ENCODE data around the gene CNP.

Gene CNP

GRCh38 chr17:41967141-41967920 is 736 bp downstream of the CNP start:
- no peak for DNase-seq (ENCODE audit: low spot score)
- H3K27ac ChIP-seq = peak overlapping the region; percentile 89
- CTCF ChIA-PET = no interaction called here
- POLR2A ChIA-PET (ENCODE audit: low non-redundant PET) = interaction anchor here (0.6 to 2.4 kb wide), 3 partner anchors 8 to 153 kb away, joined by 3 to 11 read pairs (median 8); partner anchors contain the start of gene DNAJC7
- no peak for TF ChIP-seq CTCF (conservative IDR thresholded peaks at IDR 0.05; ENCODE audit: low read depth)

- no peak for DNase-seq (ENCODE audit: low spot score)
- POLR2A ChIA-PET (ENCODE audit: low non-redundant PET) = interaction anchor here (0.5 to 2.4 kb wide), 2 partner anchors 50 to 173 kb away, joined by 4 to 11 read pairs; partner anchors contain the start of gene DNAJC7
- CTCF ChIA-PET = interaction anchor here (0.6 kb wide), 1 partner anchor 16 kb away, joined by 3 read pairs; no protein-coding TSS in a partner anchor
- H3K27ac ChIP-seq = peak overlapping the region; percentile 89
- no peak for TF ChIP-seq CTCF (conservative IDR thresholded peaks at IDR 0.05; ENCODE audit: low read depth)
These were observed 1.5 kb downstream of the CNP start for GRCh38 chr17:41967921-41968578.

- ChIA-PET CTCF (interaction anchor here (0.6 kb wide), 1 partner anchor 15 kb away, joined by 3 read pairs; no protein-coding TSS in a partner anchor), POLR2A (ENCODE audit: low non-redundant PET) (interaction anchor here (0.5 kb wide), 1 partner anchor 174 kb away, joined by 4 read pairs; no protein-coding TSS in a partner anchor)
- DNase-seq (ENCODE audit: low spot score) = no peak
- peak overlapping the region; percentile 89 for H3K27ac ChIP-seq
- no peak for TF ChIP-seq CTCF (conservative IDR thresholded peaks at IDR 0.05; ENCODE audit: low read depth)
These were observed 2.1 kb downstream of the CNP start for GRCh38 chr17:41968676-41969075.

- TF ChIP-seq CTCF (conservative IDR thresholded peaks at IDR 0.05; ENCODE audit: low read depth) = no peak
- CTCF ChIA-PET = no interaction called here
- POLR2A ChIA-PET (ENCODE audit: low non-redundant PET) = interaction anchor here (0.7 kb wide), 1 partner anchor 14 kb away, joined by 6 read pairs; no protein-coding TSS in a partner anchor
These were observed 4.3 kb downstream of the CNP start for GRCh38 chr17:41970901-41971331.

GRCh38 chr17:41971721-41972523 is 5.3 kb downstream of the CNP start:
- no peak for DNase-seq (ENCODE audit: low spot score)
- ChIA-PET POLR2A (ENCODE audit: low non-redundant PET) (interaction anchor here (0.7 kb wide), 1 partner anchor 13 kb away, joined by 6 read pairs; no protein-coding TSS in a partner anchor), CTCF (interaction anchor here (1.5 kb wide), 1 partner anchor 9 kb away, joined by 3 read pairs; no protein-coding TSS in a partner anchor)
- H3K27ac ChIP-seq = peak overlapping the region; percentile 56
- TF ChIP-seq CTCF (conservative IDR thresholded peaks at IDR 0.05; ENCODE audit: low read depth) = no peak

More at GRCh38 chr17:41970901-41971331, 4.3 kb downstream of the CNP start:
- H3K27ac ChIP-seq = peak overlapping the region; percentile 89
- no peak for DNase-seq (ENCODE audit: low spot score)

Data from RWPE1 (cell line).